Measurements from ENCODE around the gene NDUFAF7. TPM values are rescaled to one million over a fixed set of nuclear protein-coding genes. Genes with fewer than 3 reads are reported as not detected.

NDUFAF7 gene
- polyA plus RNA-seq, 1 donor from 2014 or later, result 132 TPM

GRCh38 chr2:37250869-37251740 lies 19.6 kb downstream of the NDUFAF7 start:
- Histone ChIP-seq H2AFZ (ENCODE audit: low read depth, low read length) (no peak overlapping the region), H3K27me3 (ENCODE audit: insufficient read depth, low read depth, low read length) (no peaks in the 10 kb centered on the region), H3K9ac (ENCODE audit: low read length) (no peak overlapping the region), H3K27ac (ENCODE audit: low read length) (no peak overlapping the region), H3K79me2 (replicated peaks; ENCODE audit: insufficient read depth, low read length) (no peaks in the 10 kb centered on the region), H3K9me3 (ENCODE audit: low read length) (no peaks in the 10 kb centered on the region), H3F3A (ENCODE audit: insufficient read depth, low read length, poor library complexity, severe bottlenecking) (no peaks in the 10 kb centered on the region), H4K20me1 (ENCODE audit: insufficient read depth) (no peaks in the 10 kb centered on the region), H3K9me2 (ENCODE audit: insufficient read depth, low read length) (no peaks in the 10 kb centered on the region), H3K4me2 (ENCODE audit: low read length) (no peak overlapping the region), H3K36me3 (ENCODE audit: insufficient read depth, low read length) (peaks cover 1% of the 10 kb centered on the region), H3K4me3 (ENCODE audit: low read length) (no peak overlapping the region)
- TF ChIP-seq SMC3 (conservative IDR thresholded peaks at IDR 0.05; ENCODE audit: poor library complexity) (no peak), TAF1 (IDR thresholded peaks at IDR 0.05; ENCODE audit: low read depth) (no peak), MXI1 (conservative IDR thresholded peaks at IDR 0.05; ENCODE audit: poor library complexity, severe bottlenecking) (no peak), POLR2AphosphoS5 (IDR thresholded peaks at IDR 0.05) (no peak), CTCF (IDR thresholded peaks at IDR 0.05; ENCODE audit: poor library complexity, severe bottlenecking) (no peak), REST (IDR thresholded peaks at IDR 0.05; ENCODE audit: borderline replicate concordance) (no peak), EZH2 (IDR thresholded peaks at IDR 0.05; ENCODE audit: borderline replicate concordance, insufficient read depth, low read length, poor library complexity, severe bottlenecking) (no peak), EP300 (conservative IDR thresholded peaks at IDR 0.05; ENCODE audit: poor library complexity, severe bottlenecking) (no peak), RAD21 (conservative IDR thresholded peaks at IDR 0.05) (no peak)

GRCh38 chr2:37262522-37262921 lies 31.1 kb downstream of the NDUFAF7 start:
- Histone ChIP-seq H3K36me3 (ENCODE audit: insufficient read depth, low read length) (no peaks in the 10 kb centered on the region), H4K20me1 (ENCODE audit: insufficient read depth) (no peaks in the 10 kb centered on the region), H3K27me3 (ENCODE audit: insufficient read depth, low read depth, low read length) (no peaks in the 10 kb centered on the region), H3K9me3 (ENCODE audit: low read length) (no peaks in the 10 kb centered on the region), H3K9ac (ENCODE audit: low read length) (no peak overlapping the region), H3F3A (ENCODE audit: insufficient read depth, low read length, poor library complexity, severe bottlenecking) (no peaks in the 10 kb centered on the region), H3K4me3 (ENCODE audit: low read length) (no peak overlapping the region), H2AFZ (ENCODE audit: low read depth, low read length) (no peak overlapping the region), H3K79me2 (replicated peaks; ENCODE audit: insufficient read depth, low read length) (no peaks in the 10 kb centered on the region), H3K4me2 (ENCODE audit: low read length) (no peak overlapping the region), H3K9me2 (ENCODE audit: insufficient read depth, low read length) (no peaks in the 10 kb centered on the region), H3K27ac (ENCODE audit: low read length) (no peak overlapping the region)
- TF ChIP-seq REST (IDR thresholded peaks at IDR 0.05; ENCODE audit: borderline replicate concordance), result no peak
- no peak for TF ChIP-seq TAF1 (IDR thresholded peaks at IDR 0.05; ENCODE audit: low read depth)
- TF ChIP-seq RAD21 (conservative IDR thresholded peaks at IDR 0.05), result no peak
- no peak for TF ChIP-seq POLR2AphosphoS5 (IDR thresholded peaks at IDR 0.05)
- no peak for TF ChIP-seq EZH2 (IDR thresholded peaks at IDR 0.05; ENCODE audit: borderline replicate concordance, insufficient read depth, low read length, poor library complexity, severe bottlenecking)
- TF ChIP-seq EP300 (conservative IDR thresholded peaks at IDR 0.05; ENCODE audit: poor library complexity, severe bottlenecking), result no peak
- TF ChIP-seq SMC3 (conservative IDR thresholded peaks at IDR 0.05; ENCODE audit: poor library complexity), result no peak
- TF ChIP-seq MXI1 (conservative IDR thresholded peaks at IDR 0.05; ENCODE audit: poor library complexity, severe bottlenecking), result no peak
- TF ChIP-seq CTCF (IDR thresholded peaks at IDR 0.05; ENCODE audit: poor library complexity, severe bottlenecking), result no peak

Measured in neural cell (in vitro differentiated cells).